NCI-H345 (cell line): ENCODE measurements around the gene PRR15L.
"Not testable (repeated sequence)": the region's sequence is repeated elsewhere in the genome, so short reads cannot be mapped to it uniquely, and the experiment has no call there.

Experiments
- DNase-seq: peaks from one replicate; lab custom pipeline; 2025; lab: John Stamatoyannopoulos, UW

PRR15L gene

DNA sequence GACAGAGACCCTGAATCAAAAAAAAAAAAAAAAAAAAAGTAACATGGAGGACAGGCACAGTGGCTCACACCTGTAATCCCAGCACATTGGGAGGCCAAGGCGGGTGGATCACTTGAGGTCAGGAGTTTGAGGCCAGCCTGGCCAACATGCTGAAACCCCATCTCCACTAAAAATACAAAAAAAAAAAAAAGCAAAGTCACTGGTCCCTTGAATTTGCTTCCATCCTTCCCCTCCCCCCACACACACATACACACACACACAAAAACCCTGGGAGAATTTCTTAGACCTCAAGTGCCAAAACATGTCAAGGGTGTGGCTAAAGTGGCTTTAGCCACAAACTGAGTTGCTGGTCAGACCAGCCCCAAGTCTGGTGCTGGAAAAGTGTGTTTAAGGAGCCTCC lies 30.8 kb upstream of the PRR15L start:
- DNase-seq, result not testable (repeated sequence)

DNA sequence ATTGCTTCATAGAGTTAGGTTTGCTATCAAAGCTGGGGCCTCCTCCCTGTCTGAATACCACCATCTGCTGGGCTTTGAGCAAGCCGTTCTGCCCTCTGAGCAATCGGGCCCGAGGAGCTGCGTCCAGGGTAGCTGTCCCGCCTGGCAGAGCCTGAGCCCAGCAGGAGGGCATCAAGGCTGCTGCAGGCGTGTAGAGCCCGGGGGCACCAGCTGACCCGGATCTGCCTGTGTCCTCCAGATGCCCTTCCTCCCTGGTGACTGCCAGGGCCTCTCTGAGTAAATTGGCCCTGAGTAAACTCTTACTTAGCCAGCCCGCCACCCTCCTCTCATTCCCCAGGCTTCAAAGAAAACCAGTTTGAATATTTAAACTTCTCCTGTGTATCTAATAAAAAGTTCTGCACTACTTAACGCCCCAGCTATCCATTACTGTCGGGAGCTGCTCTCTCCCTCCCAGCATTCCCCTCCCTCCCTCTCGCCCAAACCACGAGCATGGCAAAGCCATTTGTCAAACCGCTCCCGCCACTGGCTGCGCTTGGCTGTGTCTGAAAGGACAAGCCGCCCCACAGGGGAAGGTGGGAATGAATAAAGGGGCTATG lies 29.7 kb upstream of the PRR15L start:
- DNase-seq, result peak; percentile 72

DNA sequence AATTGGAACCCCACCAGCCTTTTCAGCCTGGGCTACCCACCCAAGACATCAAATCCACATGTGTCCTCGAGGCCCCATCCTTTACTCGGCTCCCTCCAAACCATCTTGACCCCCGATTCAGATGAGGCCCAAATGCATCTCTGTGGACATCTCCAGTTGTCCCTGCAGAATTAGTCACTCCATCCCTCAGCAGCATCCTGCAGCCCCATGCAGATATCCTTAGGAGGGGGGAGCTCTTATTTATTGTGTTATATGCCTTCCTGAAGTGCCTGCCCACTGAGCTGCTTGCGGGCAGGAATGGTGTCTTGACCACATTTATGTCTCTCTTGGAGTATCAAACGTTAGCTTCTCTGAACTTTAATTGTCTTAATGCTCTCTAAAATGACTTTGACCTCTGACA lies 28.8 kb upstream of the PRR15L start:
- DNase-seq, result no peak

DNA sequence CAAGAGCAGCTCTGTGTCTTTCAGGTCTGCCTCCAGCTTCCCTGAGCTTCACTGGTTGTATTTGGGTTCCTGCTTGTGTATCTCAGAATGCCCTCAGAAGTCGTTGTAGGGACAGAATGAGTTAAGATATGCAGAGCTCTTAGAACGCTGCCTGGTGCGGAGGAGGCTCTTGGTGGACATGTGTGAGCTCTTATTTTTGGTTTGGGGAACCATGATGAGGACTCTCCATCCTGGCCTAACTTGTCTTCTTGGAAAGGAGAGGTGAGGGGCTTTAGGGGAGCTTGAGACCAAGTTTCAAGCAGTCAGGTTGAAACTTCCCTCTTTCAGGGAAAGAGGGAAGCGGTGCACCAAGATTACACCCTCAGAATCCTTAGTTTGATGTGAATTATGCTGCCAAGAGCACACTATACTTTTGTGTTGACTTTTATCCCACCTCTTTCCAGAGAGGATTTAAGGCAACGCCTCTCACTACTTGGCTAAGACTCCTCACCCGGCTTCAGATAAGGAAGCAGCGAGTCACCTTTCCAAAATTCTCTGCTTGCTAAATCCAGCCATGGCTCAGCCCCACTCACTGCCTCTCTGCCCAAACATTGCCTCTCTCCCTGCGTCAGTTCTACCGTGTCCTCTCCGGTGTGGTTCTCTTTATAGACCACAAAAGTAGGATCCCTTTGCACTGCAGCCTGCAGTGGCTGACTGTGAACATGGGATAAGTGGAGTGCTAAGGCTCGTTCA lies 26.0 kb upstream of the PRR15L start:
- no peak for DNase-seq

DNA sequence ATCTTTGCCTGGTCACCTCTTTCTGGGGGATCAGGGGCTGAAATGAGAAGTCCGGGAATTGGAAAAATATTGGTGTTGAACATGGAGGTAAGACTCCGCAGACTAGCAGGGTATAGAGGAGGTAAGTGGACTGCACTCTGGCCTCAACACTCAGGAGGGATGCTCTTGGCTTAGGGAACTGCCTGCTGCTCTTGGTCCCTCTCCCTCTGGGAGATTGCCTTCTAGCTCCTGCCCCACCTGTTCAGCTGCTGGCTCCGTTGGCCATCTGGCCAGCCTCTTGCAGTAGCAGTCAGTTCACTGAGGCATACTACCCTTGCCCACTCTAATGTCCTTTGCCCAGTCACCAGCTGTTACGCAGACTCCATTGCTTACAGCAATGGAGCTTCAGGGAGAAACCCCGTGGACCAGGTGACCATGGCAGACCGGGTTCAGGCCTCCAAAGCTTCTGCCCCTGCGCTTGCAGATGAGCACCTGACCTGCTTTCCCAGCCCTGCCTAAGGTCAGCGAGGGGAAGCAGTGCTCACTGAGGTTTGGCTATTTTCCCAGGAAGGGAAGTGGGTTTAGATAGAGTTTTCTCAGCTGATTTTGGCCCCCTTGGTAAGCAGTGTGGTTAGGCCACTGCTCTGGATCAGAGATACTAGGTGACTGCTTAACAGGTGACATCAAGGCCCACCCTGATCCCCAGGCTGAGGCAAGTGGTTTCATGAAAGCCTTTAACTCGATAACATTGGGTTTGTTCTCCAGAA lies 25.1 kb upstream of the PRR15L start:
- no peak for DNase-seq

DNA sequence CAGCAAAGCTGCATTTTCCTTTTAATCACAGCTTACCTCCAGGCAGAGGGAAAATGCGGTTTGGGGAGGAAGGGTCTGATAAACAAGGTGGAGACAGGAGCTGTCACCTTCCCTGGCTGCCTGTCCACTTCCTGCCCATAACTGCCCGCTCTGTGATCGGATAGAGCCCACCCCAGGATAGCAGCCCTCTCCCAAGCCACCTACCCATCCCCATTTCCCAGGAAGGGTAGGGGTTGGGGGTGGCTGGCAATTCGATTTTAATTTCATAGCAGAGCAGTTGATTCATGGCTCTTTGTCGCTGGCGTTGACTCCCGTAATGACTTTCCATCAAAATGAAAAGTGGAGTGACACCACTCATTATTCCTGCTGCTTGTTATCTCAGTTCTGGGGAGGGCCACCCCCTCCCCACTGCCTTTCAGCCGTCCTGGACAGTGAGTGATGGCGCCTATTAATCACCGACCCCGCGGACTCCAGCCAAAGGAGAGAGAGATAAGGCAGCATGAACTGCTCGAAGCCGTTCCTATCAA lies 24.5 kb upstream of the PRR15L start:
- DNase-seq, result no peak

DNA sequence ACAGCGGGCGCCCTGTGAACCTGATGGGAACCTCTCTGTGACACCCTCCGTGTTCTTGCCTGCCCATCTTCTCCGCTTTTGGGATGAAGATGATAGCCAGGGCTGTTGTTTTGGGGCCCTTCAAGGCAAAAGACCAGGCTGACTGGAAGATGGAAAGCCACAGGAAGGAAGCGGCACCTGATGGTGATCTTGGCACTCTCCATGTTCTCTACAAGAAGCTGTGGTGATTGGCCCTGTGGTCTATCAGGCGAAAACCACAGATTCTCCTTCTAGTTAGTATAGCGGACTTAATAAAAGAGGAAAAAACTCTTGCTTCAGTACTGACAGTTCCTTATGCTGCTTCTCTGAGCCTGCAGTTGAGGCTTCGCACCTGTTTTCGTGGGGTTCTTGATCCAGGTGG lies 23.8 kb upstream of the PRR15L start:
- DNase-seq, result no peak

DNA sequence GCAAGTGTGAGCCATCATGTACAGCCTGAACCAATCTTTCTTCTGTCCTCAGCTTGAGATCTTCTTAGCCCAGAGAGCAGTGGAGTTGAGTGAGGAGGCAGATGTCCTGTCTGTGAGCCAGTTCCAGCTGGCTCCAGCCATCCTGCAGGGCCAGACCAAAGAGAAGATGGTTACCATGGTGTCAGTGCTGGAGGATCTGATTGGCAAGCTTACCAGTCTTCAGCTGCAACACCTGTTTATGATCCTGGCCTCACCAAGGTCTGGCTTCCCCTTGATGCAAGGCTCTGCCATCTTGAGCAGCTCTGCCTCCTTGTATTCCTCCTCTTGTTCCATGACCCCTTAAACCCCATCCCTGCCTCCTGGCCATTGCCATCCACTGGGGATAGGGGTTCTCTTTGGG lies 22.9 kb upstream of the PRR15L start:
- no peak for DNase-seq

DNA sequence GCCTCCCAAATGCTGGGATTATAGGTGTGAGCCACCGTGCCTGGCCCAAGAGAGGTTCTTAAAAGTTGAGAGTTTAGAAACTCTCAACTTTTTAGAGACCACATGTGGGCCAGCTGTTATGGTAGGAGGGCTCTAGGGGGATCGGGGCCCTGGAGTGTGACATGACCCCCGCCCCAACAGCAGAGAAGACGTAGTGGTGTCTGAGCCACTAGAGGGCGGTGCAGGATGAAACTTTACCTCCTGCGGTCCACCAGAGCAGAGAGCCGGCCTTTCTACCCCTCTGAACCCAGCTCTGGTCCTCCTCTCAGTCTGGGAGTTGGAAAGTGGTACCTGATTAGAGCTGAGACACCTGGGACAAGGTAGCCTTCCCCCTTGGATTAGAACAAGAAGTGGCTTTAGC lies 20.6 kb upstream of the PRR15L start:
- DNase-seq, result peak; percentile 38

DNA sequence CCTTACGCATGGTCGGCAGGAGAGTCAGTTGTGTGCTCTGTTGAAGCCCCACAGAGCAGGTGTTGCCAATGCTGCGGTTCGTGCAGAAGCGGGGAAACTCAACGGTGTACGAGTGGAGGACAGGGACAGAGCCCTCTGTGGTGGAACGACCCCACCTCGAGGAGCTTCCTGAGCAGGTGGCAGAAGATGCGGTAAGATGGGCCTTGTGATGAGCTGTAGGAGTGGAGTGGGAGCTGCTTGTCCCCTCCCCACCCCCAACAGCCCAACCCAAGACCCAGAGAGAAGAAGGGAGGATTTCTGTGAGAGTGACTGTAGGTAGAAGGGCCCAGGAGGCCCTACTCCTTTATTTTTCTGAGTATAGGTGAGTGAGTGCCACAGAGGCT lies 18.1 kb upstream of the PRR15L start:
- DNase-seq, result no peak

DNA sequence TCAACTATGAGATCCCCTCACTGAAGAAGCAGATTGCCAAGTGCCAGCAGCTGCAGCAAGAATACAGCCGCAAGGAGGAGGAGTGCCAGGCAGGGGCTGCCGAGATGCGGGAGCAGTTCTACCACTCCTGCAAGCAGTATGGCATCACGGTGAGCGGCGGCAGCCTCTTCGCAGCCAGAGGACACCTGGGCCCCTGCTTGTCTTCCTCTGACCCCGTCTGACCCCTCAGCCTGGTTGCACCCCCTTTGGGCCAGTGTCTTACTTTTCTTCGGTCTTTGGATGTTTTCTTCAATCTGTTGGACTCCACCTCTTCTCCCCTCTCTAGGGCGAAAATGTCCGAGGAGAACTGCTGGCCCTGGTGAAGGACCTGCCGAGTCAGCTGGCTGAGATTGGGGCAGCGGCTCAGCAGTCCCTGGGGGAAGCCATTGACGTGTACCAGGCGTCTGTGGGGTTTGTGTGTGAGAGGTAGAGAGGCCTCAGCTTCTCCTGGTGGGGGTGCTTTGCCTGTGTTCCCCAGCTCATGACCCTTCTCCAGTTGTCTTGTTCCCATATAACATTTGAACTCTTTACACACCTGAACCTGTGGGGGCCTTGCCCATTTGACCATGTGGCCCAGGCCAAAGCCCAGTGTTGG lies 17.6 kb upstream of the PRR15L start:
- no peak for DNase-seq

DNA sequence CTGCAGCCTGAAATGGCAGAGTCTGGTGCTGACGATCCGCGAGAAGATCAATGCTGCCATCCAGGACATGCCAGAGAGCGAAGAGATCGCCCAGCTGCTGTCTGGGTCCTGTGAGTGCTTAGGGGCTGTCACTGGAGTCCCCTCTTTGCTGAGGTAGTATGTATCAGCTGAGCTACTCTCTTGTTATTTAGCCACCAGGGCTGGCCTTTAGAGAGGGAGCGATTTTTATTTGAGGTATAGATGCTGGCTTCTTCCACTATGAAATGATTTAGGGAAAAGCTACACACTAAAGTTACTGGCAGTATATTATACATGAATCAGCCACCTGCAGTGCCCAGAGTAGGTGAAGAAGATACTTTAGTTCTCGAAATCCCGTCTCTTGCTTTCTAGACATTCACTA lies 15.9 kb upstream of the PRR15L start:
- DNase-seq, result no peak

DNA sequence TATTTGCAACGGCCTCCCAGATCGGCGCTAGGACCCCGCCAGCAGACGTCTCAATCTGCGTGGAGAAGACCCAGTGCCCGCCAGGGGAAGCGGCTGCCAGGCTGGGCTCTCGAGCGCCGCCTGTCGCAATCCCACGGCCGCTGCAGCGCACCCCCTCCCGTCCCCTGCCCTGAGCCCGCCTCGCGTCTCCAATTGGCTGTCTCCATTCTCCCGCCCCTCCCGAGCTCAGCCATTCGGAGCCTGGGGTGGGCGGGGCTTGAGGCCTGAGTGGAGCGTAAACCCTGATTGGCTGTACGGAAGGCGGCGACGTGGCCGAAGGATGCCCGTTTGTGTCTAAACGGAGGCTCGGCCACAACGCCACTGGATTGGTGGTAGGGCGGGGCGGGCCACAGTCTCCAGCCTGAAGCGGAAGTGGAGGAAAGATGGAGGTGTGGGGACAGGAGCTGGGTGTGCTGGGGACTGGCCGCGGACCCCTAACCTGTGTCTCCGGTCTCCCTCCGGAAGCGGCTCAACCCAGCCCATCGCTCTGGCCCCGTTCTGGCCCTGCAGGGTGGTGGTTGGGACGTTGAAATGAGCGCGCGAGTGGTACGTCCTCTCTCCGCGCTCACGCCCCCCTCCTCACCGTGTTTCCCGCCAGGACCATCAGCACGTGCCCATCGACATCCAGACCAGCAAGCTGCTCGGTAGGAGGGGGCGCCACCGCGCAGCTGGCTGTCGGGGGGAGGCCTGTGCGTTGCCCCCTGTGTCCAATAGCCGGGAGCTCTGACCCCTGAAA lies 13.2 kb upstream of the PRR15L start, which contains the start of gene CDK5RAP3:
Gene CDK5RAP3, plus strand, starts transcription at position 389 of the 775 bp plus-strand sequence. Its CDS starts 34 bp downstream, at position 423.
- DNase-seq, result peak; percentile 99

DNA sequence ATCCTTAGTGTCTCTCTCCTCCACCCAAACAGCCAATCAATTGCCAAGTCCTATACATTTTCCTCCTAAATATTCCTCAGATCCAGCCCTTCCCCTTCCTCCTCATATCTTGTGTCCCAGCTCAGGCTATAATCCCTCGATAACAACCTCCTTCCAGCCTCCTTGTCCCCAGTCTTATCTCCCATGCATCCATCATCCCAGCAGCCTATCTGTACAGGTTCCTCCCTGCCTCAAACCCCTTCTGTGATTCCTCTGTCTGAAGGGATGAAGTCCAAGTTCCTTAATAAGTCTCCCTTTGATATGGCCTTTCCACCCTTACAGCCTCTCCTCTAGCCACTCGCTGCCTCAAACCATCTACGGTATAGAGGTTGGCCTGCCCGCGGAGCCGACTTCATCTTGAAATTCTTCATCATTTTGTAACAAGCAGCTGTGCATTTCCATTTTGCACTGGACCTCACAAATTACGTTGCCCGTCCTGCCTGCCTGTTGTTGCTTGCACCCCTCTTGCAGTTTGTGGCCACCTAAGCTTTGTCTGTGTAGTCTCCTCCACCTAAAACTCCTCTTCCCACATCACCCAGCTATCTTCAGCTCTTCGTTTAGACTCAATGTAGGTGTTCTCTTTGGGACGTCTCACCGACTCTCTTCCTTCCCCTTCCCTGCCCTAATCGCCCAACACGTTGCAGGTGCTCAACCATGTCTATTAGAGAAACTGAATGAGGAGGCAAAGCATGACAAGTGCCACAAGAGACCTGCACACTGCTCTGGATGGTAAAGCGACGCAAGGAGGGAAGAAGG lies 12.4 kb upstream of the PRR15L start:
- DNase-seq, result no peak

DNA sequence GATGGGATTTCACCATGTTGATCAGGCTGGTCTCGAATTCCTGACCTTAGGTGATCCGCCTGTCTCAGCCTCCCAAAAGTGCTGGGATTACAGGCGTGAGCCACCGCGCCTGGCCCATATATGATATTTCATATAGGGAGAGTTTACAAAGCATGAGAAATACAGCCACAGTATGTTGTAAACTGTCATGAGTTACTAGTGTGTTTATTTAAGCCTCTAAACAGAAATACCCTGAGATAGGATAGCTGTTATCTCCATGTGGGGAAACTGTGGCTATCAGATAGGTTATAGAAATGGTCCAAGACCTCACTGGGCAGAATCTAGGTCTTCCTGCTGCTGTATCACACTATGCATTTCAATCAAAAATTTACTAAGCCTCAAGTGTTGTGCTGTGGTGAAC lies 11.2 kb upstream of the PRR15L start:
- no peak for DNase-seq

DNA sequence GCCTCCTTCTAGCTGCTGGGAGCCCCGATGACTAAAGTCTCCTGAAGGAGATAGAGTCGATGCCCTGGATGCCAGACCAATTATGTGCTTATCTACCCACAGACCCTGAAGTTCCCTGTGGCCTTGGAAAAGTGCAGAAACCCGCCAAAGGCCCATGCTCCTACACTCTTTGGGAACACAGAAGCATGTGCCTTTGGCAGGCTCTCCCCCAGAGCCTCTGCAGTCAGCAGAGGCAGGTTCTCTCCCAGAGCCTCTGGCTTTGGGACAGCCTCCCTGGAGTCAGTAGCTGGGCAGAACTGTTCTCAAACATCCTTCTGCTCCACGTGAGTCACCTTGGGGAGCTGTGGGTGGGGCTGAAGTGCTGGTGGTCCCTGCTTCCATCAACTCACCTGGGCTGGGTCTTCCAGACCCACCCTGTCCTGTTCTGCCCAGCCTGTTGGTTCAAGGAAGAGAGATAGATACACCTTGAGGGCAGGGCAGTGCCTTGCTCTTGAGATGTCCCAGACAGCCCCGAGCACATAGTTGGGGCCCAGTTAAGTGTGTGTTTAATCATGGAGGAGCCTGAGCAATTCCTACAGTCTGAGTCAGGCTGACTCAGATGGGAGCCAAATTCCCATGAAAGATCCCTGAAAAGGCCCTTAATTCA lies 10.0 kb upstream of the PRR15L start:
- DNase-seq, result no peak

DNA sequence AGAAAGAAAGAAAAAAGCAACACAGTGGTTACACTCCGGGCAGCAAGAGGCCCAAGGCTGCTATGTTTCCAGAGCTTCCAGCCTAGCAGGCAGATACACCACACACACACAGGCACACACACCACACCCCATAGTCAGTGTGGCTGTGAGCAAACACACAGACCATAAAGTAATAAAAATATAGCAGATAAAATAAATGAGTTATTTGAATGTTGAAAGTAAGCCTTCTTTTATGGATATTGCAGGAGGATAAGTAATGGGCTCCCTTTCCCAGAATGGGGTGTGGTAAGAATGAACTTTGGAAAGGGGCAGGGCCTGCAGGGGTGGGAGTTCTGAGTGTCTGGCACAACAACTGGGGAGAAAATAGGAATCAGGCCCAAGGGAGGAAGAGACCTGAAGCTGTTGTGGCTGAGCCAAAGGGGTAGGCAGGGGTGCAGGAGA lies 8.4 kb upstream of the PRR15L start:
- no peak for DNase-seq

DNA sequence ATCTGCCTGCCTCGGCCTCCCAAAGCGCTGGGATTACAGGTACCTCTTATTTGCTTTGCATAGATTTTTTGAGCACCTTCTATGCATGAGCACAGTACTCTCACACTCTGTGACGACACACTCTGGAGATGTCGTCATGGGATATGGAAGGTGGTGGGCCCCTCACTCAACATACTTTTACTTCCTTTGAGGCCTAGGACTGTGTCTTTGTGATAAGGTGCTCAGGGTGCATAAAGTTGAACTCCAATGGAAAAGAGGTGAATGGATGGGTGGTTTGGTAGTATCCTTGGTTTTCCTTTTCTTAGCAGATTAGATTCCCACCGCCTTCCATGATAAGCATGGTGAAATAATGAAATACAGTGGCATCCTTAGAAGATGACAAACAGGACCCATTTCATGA lies 7.2 kb upstream of the PRR15L start:
- no peak for DNase-seq

DNA sequence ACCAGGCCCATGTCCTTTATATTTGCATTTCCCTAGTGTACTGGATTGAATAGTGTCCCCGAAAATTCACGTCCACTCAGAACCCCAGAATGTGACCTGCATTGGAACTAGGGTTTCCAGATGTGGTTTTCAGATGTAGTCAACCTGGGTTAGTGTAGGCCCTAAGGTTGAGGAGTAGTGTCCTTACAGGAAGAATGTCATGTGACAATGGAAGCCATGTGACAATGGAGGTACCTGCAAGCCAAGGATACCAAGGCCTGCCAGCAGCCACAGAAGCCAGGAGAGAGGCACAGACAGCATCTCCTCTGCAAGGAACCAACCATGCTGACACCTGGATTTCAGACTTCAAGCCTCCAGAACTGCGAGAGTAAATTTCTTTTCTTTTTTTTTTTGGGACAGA lies 5.2 kb upstream of the PRR15L start:
- DNase-seq, result no peak

DNA sequence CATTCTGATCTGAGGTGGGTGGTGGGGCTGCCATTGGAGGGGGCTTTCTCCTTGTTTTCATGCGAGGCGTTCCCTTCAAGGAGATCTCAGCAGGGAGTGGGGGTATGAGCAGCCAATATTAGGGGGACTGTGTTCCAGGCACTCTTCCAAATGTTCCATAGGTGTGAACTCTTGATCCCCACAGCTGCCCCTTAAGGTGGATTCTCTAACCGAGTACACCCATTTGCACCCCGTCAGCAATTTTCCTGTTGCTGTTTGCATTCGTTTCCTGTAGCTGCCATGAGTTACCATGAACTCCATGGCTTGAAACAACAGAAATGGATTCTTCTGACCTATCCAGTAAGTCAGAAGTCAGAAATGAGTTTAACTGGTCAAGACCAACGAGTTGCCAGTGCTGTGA lies 3.7 kb upstream of the PRR15L start:
- no peak for DNase-seq
